K562 (cell line): Measurements from ENCODE around the gene PSMD8. TPM values are rescaled to one million over a fixed set of nuclear protein-coding genes. Genes with fewer than 3 reads are reported as not detected.

Source experiments
- NFIC ChIP-seq: fragments of 450-650 bp; IDR thresholded peaks from 2 replicates; pipeline ENCODE4 v1.6.1; 2017; ENCODE audit warnings: mild to moderate bottlenecking, inconsistent platforms
- ZNF589 ChIP-seq: fragments of 200-800 bp; sonication (Bioruptor generic); IDR thresholded peaks from 2 replicates; pipeline ENCODE4 v1.6.1; 2016; ENCODE audit warnings: low read depth, missing genetic modification characterization, missing compliant biosample characterization
- polyA plus RNA-seq, 8 experiments: library from polyadenylated mRNA; depleted of rRNA in 4 of 8; stranded (reverse) in 5 of 8; unstranded in 3 of 8; fragments of >200 nt; fragmentation: Nextera tagmentation in 2 of 8; fragmentation: Illumina TruSeq in 1 of 8; extraction: Ambion mirVana in 2 of 8; extraction: Trizol in 1 of 8; gene quantifications; 2 replicates each; pipeline versions ENCODE4 v1.2.1 to v1.2.3, GENCODE V29; 2011 to 2014; ENCODE audit warnings: inconsistent platforms in 1 of 8, missing spikeins in 1 of 8
- total RNA-seq, 7 experiments: library from RNA; depleted of rRNA in 6 of 7; stranded (reverse); fragments of >200 nt in 6 of 7; fragmentation: Illumina TruSeq in 2 of 7; extraction: Trizol in 2 of 7; gene quantifications; 2 replicates each; pipeline versions ENCODE4 v1.2.1 to v1.2.3, GENCODE V29; 2011 to 2021; ENCODE audit warnings: low replicate concordance in 1 of 7
- TF ChIP-seq, protein P1 (sequence below), 2 experiments: fragments of 450-650 bp in 1 of 2; sonication (generic) in 1 of 2; formaldehyde crosslinking in 1 of 2; IDR thresholded peaks; 2 replicates each; pipeline versions ENCODE4 v1.7.1 to v1.9.0; 2016 to 2022; ENCODE audit warnings: inconsistent platforms in 1 of 2, mild to moderate bottlenecking in 1 of 2, missing genetic modification reagents in 1 of 2
- TF ChIP-seq, protein P2 (sequence below): fragments of 450-650 bp; IDR thresholded peaks from 2 replicates; pipeline ENCODE4 v1.6.1; 2017; ENCODE audit warnings: mild to moderate bottlenecking, moderate library complexity
- TF ChIP-seq, protein P3 (sequence below): fragments of 200-800 bp; sonication (Bioruptor generic); IDR thresholded peaks from 2 replicates; pipeline ENCODE4 v1.6.1; 2017; ENCODE audit warnings: missing genetic modification characterization, missing compliant biosample characterization

Gene PSMD8
- total and polyA plus RNA-seq, 9 of the 15 experiments (the other 6 are each of a cell fraction or from before 2014, with no cell fraction given) = 130 to 583 (median 315) TPM

DNA sequence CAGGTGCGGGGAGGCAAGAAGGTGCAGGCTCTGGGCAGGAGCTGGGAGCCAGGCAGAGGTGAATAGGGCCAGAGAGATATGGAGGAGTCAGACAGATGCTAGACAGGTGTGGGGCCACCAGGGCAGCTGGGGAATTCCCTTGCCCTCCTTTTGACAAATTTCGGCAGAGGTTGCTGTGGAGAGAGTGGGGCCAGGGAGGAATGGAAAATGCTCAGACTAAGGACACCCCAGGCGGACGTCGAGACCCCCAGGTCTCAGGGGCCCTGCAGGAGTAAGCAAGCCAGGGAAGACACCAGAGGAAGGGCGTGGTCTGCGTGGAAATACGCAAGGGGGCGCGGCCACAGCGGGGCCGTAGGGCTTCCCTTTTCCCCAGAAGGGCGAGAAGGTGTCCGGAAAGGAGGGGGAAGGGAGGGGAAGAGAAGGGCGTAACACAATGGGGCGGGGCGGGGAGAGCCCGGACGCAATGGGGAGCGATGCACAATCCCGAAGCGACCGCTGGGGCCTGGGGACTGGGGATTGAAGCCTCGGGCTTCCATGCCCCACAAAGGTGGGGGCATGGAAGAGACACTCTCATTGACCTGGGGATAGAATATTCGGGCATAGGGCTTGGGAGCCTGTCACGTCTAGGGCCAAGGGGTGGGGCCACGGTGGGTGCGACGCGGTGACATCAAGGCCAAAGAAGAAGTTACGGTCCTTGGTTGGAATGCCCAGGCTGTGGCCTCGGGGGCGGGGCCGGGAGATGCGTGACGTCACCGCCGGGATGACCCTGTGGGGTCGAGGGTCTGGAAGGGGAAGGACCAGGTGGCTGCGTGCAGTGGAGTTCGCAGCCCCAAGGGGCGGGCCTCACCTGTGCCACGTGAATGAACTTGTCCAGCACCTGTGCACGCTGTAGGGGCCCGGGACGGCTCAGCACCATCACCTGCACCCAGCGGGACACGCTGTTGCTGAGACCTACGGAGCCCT is 43.5 kb downstream of the PSMD8 start (continued):
- TF ChIP-seq, protein P1, sequence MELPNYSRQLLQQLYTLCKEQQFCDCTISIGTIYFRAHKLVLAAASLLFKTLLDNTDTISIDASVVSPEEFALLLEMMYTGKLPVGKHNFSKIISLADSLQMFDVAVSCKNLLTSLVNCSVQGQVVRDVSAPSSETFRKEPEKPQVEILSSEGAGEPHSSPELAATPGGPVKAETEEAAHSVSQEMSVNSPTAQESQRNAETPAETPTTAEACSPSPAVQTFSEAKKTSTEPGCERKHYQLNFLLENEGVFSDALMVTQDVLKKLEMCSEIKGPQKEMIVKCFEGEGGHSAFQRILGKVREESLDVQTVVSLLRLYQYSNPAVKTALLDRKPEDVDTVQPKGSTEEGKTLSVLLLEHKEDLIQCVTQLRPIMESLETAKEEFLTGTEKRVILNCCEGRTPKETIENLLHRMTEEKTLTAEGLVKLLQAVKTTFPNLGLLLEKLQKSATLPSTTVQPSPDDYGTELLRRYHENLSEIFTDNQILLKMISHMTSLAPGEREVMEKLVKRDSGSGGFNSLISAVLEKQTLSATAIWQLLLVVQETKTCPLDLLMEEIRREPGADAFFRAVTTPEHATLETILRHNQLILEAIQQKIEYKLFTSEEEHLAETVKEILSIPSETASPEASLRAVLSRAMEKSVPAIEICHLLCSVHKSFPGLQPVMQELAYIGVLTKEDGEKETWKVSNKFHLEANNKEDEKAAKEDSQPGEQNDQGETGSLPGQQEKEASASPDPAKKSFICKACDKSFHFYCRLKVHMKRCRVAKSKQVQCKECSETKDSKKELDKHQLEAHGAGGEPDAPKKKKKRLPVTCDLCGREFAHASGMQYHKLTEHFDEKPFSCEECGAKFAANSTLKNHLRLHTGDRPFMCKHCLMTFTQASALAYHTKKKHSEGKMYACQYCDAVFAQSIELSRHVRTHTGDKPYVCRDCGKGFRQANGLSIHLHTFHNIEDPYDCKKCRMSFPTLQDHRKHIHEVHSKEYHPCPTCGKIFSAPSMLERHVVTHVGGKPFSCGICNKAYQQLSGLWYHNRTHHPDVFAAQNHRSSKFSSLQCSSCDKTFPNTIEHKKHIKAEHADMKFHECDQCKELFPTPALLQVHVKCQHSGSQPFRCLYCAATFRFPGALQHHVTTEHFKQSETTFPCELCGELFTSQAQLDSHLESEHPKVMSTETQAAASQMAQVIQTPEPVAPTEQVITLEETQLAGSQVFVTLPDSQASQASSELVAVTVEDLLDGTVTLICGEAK (IDR thresholded peaks at IDR 0.05) = peak; percentile 78
- TF ChIP-seq, protein P1 (CRISPR knock-in tag; IDR thresholded peaks at IDR 0.05) = no peak
- TF ChIP-seq ZNF589 (CRISPR knock-in tag) (0 out of 2 replicates have a peak, but pooled peaks have one; percentile 37), NFIC (peak; percentile 58)
- TF ChIP-seq, protein P2, sequence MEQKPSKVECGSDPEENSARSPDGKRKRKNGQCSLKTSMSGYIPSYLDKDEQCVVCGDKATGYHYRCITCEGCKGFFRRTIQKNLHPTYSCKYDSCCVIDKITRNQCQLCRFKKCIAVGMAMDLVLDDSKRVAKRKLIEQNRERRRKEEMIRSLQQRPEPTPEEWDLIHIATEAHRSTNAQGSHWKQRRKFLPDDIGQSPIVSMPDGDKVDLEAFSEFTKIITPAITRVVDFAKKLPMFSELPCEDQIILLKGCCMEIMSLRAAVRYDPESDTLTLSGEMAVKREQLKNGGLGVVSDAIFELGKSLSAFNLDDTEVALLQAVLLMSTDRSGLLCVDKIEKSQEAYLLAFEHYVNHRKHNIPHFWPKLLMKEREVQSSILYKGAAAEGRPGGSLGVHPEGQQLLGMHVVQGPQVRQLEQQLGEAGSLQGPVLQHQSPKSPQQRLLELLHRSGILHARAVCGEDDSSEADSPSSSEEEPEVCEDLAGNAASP = no peak
- TF ChIP-seq, protein P3, sequence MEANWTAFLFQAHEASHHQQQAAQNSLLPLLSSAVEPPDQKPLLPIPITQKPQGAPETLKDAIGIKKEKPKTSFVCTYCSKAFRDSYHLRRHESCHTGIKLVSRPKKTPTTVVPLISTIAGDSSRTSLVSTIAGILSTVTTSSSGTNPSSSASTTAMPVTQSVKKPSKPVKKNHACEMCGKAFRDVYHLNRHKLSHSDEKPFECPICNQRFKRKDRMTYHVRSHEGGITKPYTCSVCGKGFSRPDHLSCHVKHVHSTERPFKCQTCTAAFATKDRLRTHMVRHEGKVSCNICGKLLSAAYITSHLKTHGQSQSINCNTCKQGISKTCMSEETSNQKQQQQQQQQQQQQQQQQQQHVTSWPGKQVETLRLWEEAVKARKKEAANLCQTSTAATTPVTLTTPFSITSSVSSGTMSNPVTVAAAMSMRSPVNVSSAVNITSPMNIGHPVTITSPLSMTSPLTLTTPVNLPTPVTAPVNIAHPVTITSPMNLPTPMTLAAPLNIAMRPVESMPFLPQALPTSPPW (CRISPR knock-in tag) = peak; percentile 94
